ENCODE results near the gene MYO18B. TPM values are rescaled to one million over a fixed set of nuclear protein-coding genes. Genes with fewer than 3 reads are reported as not detected.

Gene MYO18B
- total and polyA plus RNA-seq, 2 of the 8 experiments (the other 6 are each of a cell fraction or from before 2014, with no cell fraction given) = 0.62 to 0.78 TPM

GRCh38 chr22:25976356-25976755, 234.4 kb downstream of the MYO18B start (continued):
- no peak for TF ChIP-seq EP300 (IDR thresholded peaks at IDR 0.05; ENCODE audit: borderline replicate concordance in 1 of 2, low read depth in 2 of 2, low read length in 2 of 2)
- no peak for TF ChIP-seq SP2 (IDR thresholded peaks at IDR 0.05; ENCODE audit: low read length)
- no peak for TF ChIP-seq TEAD4 (IDR thresholded peaks at IDR 0.05; ENCODE audit: low read depth, low read length)
- TF ChIP-seq FOSL1 (IDR thresholded peaks at IDR 0.05; ENCODE audit: insufficient read depth, low read depth, low read length) = no peak
- no peak for TF ChIP-seq CHD7 (IDR thresholded peaks at IDR 0.05; ENCODE audit: insufficient replicate concordance, low read length)
- TF ChIP-seq CHD1 (IDR thresholded peaks at IDR 0.05; ENCODE audit: low read depth, low read length) = no peak
- no peak for TF ChIP-seq POLR2AphosphoS5 (IDR thresholded peaks at IDR 0.05; ENCODE audit: low read depth, low read length)
- no peak for TF ChIP-seq TAF1 (IDR thresholded peaks at IDR 0.05; ENCODE audit: low read depth, low read length)
